Type B pancreatic cell (in vitro differentiated cells): ENCODE results near the gene RBMS3. TPM values are rescaled to one million over a fixed set of nuclear protein-coding genes. Genes with fewer than 3 reads are reported as not detected.

Experiments
- DNase-seq: peaks from one replicate; pipeline ENCODE4 v3.0.0; 2021; ENCODE audit warnings: mixed read lengths; ENCODE audit not compliant: unreplicated experiment; ENCODE audit errors: extremely low spot score
- H3K27ac Mint-ChIP-seq: 2 replicates; pipeline ENCODE4 v1.8.0; 2021; ENCODE audit warnings: mild to moderate bottlenecking, mixed read lengths
- H3K27me3 Mint-ChIP-seq: 2 replicates; pipeline ENCODE4 v1.8.0; 2021; ENCODE audit warnings: mixed read lengths
- H3K36me3 Mint-ChIP-seq: 2 replicates; pipeline ENCODE4 v1.8.0; 2021; ENCODE audit warnings: mixed read lengths
- H3K4me1 Mint-ChIP-seq: one replicate; pipeline ENCODE4 v1.8.0; 2021; ENCODE audit warnings: mixed read lengths; ENCODE audit not compliant: unreplicated experiment
- H3K4me3 Mint-ChIP-seq: 2 replicates; pipeline ENCODE4 v1.8.0; 2021; ENCODE audit warnings: mild to moderate bottlenecking, mixed read lengths
- H3K9me3 Mint-ChIP-seq: 2 replicates; pipeline ENCODE4 v1.8.0; 2021; ENCODE audit warnings: mixed read lengths
- total RNA-seq: library from RNA; stranded (reverse); gene quantifications from 2 replicates; pipeline ENCODE4 v1.2.1, GENCODE V29; 2021; ENCODE audit warnings: low replicate concordance
- TF ChIP-seq, protein P1 (sequence below): fragments of 200-600 bp; sonication (generic); conservative IDR thresholded peaks from 2 replicates; pipeline ENCODE4 v1.5.0; 2021; ENCODE audit warnings: antibody characterized with exemption, mild to moderate bottlenecking

Gene RBMS3
- total RNA-seq, 1 donor from 2014 or later: 36.6 TPM

DNA sequence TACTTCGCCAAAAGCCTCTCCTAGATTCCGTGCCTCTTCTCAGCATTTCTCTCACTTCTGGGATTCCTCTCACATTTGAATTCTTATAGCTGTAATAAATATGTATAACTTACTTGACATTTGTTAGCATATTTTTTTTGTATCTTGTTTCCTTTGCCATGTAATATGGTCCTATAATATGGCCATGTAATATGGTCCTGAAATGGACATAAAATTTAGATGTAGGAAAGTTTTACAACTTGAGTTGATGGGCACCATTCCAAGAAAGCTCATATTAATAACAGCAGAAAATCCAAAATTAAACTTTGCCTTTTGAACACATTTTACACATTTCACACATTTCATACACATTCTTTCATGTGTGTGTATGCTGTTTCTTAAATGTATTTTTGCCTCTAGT lies 480.6 kb downstream of the RBMS3 start:
- Mint-ChIP-seq H3K27ac (no peak overlapping the region), H3K9me3 (no peaks in the 10 kb centered on the region), H3K4me3 (no peak overlapping the region), H3K4me1 (peaks cover 32% of the 10 kb centered on the region), H3K36me3 (peaks cover 4% of the 10 kb centered on the region), H3K27me3 (no peaks in the 10 kb centered on the region)
- TF ChIP-seq, protein P1, sequence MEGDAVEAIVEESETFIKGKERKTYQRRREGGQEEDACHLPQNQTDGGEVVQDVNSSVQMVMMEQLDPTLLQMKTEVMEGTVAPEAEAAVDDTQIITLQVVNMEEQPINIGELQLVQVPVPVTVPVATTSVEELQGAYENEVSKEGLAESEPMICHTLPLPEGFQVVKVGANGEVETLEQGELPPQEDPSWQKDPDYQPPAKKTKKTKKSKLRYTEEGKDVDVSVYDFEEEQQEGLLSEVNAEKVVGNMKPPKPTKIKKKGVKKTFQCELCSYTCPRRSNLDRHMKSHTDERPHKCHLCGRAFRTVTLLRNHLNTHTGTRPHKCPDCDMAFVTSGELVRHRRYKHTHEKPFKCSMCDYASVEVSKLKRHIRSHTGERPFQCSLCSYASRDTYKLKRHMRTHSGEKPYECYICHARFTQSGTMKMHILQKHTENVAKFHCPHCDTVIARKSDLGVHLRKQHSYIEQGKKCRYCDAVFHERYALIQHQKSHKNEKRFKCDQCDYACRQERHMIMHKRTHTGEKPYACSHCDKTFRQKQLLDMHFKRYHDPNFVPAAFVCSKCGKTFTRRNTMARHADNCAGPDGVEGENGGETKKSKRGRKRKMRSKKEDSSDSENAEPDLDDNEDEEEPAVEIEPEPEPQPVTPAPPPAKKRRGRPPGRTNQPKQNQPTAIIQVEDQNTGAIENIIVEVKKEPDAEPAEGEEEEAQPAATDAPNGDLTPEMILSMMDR: no peak
- DNase-seq: no peak

DNA sequence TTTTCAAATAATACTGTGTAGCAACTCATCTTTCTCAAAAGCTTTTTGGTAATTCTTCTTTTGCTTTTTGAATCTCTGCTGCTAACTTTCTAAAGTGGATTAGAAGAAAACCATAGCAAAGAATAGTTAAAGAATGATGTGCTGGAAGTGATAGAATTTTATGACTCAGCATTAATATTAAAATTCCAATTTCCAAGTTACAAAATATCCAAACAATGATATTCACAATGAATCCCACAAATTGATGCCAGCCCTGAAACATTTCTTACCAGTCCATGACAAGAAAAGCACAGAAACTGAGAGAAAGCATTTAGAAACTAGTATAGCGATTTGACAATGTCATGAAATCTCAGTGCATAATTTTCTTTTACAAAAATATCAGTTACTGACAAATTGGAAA lies 482.2 kb downstream of the RBMS3 start:
- Mint-ChIP-seq H3K4me1 (peaks cover 28% of the 10 kb centered on the region), H3K9me3 (no peaks in the 10 kb centered on the region), H3K27ac (no peak overlapping the region), H3K36me3 (peaks cover 4% of the 10 kb centered on the region), H3K27me3 (no peaks in the 10 kb centered on the region), H3K4me3 (no peak overlapping the region)
- DNase-seq: no peak
- TF ChIP-seq, protein P1: no peak

- peaks cover 7% of the 10 kb centered on the region for H3K36me3 Mint-ChIP-seq
- TF ChIP-seq, protein P1: no peak
- no peak overlapping the region for H3K4me3 Mint-ChIP-seq
- DNase-seq: no peak
- H3K4me1 Mint-ChIP-seq: peaks cover 18% of the 10 kb centered on the region
- no peaks in the 10 kb centered on the region for H3K27me3 Mint-ChIP-seq
- H3K9me3 Mint-ChIP-seq: no peaks in the 10 kb centered on the region
- no peak overlapping the region for H3K27ac Mint-ChIP-seq
Observed at GRCh38 chr3:29764041-29764440, 483.2 kb downstream of the RBMS3 start.

DNA sequence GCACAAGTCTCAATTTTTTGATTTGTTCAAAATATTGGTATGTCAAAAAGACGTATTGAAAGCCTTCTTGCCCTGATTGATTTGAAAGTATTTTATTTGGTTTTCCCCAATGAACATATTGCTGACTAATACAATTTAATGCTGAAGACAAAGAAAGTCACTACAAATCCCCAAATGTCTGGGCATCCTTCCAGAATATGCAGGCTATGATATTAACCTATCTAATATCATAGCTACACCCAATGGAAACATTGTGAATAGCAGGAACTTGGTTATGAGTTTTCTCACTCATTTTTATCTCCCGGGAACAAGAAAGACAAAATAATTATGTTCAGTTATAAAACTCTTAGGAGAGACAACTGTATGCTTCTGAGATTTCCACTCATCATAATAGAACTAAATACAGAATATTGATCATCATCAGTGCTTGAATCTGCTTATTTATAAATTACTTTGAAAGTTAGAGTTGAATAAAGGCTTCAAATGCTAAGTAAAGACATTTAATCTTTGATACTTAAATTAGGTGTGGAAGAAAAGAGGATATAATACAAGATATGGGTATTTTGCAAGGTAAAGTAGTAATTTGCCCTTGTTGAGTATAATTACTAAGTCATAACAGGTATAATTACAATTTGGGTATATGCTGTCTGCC lies 483.9 kb downstream of the RBMS3 start:
- no peaks in the 10 kb centered on the region for H3K9me3 Mint-ChIP-seq
- H3K27ac Mint-ChIP-seq: no peak overlapping the region
- no peaks in the 10 kb centered on the region for H3K27me3 Mint-ChIP-seq
- peaks cover 9% of the 10 kb centered on the region for H3K36me3 Mint-ChIP-seq
- TF ChIP-seq, protein P1: peak; percentile 58
- DNase-seq: no peak
- H3K4me1 Mint-ChIP-seq: peaks cover 11% of the 10 kb centered on the region
- no peak overlapping the region for H3K4me3 Mint-ChIP-seq

- Mint-ChIP-seq H3K36me3 (peaks cover 4% of the 10 kb centered on the region), H3K4me1 (peaks cover 4% of the 10 kb centered on the region), H3K27me3 (no peaks in the 10 kb centered on the region), H3K27ac (no peak overlapping the region), H3K9me3 (no peaks in the 10 kb centered on the region), H3K4me3 (no peak overlapping the region)
- no peak for DNase-seq
- TF ChIP-seq, protein P1: no peak
Observed at GRCh38 chr3:29771602-29772001, 490.7 kb downstream of the RBMS3 start.

DNA sequence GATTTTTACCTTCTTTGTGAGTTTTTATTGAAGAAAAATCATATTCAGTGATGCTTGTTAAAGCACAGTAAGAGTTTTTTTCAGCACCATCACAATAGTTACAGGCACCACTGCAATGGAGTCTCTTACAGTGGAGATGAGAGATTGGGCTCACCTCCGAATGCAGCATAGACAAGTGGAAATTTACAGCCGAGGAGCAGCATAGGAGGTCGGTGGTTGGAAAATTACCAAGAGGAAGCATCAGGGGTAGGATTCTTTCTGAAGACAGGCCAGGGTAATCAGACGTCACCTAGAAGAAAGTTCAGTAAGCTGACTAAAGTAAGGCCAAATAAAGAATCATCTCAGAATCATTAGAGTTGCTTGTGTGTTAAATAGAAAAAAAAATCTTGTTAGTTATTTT lies 491.6 kb downstream of the RBMS3 start:
- Mint-ChIP-seq H3K27me3 (no peaks in the 10 kb centered on the region), H3K4me1 (peaks cover 4% of the 10 kb centered on the region), H3K4me3 (no peak overlapping the region), H3K27ac (no peak overlapping the region), H3K9me3 (no peaks in the 10 kb centered on the region), H3K36me3 (peaks cover 4% of the 10 kb centered on the region)
- TF ChIP-seq, protein P1: no peak
- DNase-seq: no peak
